ENCODE results near the gene AP5S1. TPM values are rescaled to one million over a fixed set of nuclear protein-coding genes. Genes with fewer than 3 reads are reported as not detected.

The AP5S1 gene
- polyA plus RNA-seq, 1 experiment, result 7.8 TPM

DNA sequence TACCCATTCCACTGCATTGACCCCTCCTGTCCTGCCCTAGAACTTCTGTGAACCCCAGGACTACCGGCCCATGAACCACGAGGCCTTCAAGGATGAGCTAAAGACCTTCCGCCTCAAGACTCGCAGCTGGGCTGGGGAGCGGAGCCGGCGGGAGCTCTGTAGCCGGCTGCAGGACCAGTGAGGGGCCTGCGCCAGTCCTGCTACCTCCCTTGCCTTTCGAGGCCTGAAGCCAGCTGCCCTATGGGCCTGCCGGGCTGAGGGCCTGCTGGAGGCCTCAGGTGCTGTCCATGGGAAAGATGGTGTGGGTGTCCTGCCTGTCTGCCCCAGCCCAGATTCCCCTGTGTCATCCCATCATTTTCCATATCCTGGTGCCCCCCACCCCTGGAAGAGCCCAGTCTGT lies 15.6 kb upstream of the AP5S1 start:
- CTCF ChIA-PET, result interaction anchor here (1.6 to 2.8 kb wide), 2 partner anchors 14 to 16 kb away, joined by 5 to 8 read pairs; partner anchors contain the start of gene AP5S1
- POLR2A ChIA-PET, result interaction anchor here (0.6 to 2.1 kb wide), 2 partner anchors 9 to 10 kb away, joined by 5 read pairs; partner anchors contain the start of gene CDC25B
- DNase-seq (ENCODE audit: low read depth, low spot score), result no peak
- TF ChIP-seq, protein P1, sequence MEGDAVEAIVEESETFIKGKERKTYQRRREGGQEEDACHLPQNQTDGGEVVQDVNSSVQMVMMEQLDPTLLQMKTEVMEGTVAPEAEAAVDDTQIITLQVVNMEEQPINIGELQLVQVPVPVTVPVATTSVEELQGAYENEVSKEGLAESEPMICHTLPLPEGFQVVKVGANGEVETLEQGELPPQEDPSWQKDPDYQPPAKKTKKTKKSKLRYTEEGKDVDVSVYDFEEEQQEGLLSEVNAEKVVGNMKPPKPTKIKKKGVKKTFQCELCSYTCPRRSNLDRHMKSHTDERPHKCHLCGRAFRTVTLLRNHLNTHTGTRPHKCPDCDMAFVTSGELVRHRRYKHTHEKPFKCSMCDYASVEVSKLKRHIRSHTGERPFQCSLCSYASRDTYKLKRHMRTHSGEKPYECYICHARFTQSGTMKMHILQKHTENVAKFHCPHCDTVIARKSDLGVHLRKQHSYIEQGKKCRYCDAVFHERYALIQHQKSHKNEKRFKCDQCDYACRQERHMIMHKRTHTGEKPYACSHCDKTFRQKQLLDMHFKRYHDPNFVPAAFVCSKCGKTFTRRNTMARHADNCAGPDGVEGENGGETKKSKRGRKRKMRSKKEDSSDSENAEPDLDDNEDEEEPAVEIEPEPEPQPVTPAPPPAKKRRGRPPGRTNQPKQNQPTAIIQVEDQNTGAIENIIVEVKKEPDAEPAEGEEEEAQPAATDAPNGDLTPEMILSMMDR (IDR thresholded peaks at IDR 0.05; ENCODE audit: low read depth, low read length), result no peak
- Histone ChIP-seq H3K9me3 (ENCODE audit: control insufficient read depth, insufficient read depth, low read length) (no peaks in the 10 kb centered on the region; the same call in 1 of the 2 replicates), H3K27ac (ENCODE audit: low read depth, low read length) (peak overlapping the region; percentile 99), H3K4me3 (ENCODE audit: low read depth, low read length) (no peak overlapping the region), H3K27me3 (ENCODE audit: control insufficient read depth, insufficient read depth, low read length) (no peaks in the 10 kb centered on the region)

DNA sequence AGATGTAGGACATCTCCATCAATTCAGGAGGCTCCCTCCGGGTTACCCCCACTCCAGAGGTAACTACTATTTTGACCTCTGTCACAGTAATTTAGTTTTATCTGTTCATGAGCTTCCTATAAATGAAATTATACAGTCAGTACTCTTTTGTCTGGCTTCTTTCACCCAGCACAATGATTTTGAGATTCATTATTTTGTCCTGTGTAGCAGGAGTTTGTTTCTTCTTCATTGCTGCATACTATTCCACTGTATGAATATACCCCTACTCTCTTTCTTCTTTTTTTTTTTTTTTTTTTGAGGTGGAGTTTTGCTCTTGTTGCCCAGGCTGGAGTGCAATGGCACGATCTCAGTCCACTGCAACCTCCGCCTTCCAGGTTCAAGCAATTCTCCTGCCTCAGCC lies 11.8 kb upstream of the AP5S1 start:
- peak overlapping the region; percentile 99 for H3K27ac ChIP-seq (ENCODE audit: low read depth, low read length)
- POLR2A ChIA-PET, result interaction anchor here (0.6 kb wide), 1 partner anchor 128 kb away, joined by 3 read pairs; no protein-coding TSS in a partner anchor
- no peak overlapping the region for H3K4me3 ChIP-seq (ENCODE audit: low read depth, low read length)
- no peak for DNase-seq (ENCODE audit: low read depth, low spot score)
- TF ChIP-seq, protein P1 (IDR thresholded peaks at IDR 0.05; ENCODE audit: low read depth, low read length), result no peak
- CTCF ChIA-PET, result interaction anchor here (0.7 kb wide), 2 partner anchors 128 to 133 kb away, joined by 3 to 5 read pairs; no protein-coding TSS in a partner anchor
- H3K27me3 ChIP-seq (ENCODE audit: control insufficient read depth, insufficient read depth, low read length), result no peaks in the 10 kb centered on the region
- no peaks in the 10 kb centered on the region for H3K9me3 ChIP-seq (ENCODE audit: control insufficient read depth, insufficient read depth, low read length)

DNA sequence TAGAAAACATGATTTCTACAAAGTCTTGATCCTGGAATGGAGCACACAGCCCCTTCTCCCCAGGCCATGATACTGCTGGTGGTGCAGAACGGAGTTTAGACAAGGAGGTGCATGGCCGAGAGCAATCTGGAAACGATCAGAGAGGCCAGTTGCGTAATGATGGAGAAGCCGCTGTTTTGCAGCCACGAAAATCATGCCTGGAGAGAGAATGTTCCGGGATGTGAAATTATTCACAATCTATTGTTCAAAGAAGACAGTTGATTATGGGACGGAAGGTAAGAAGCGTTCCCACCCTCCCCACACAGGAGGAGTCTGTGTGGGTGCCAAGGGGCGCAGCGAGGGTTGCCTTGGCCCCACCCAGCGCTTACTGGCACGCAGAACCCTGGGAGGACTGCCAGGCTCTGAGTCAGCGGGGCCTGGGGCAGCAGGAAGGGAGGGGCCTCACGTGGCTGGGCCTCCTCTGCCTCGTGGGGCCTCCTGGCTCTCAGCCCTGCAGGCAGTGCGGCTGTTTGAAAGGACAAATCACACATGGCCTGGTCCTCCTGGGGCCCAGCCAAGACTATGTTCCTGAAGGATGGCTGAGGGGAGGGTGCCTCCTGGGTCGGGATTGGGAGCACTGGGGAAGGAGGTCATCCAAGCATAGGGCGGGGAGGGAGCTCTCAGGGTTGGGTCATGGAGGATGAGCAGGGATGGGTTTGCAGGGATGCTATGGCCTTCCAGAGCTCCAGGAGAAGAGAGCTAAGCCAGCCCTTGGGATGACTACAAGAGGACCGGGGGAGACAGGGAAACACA lies 8.7 kb upstream of the AP5S1 start:
- ChIA-PET POLR2A (interaction anchor here (0.8 to 2.1 kb wide), 4 partner anchors 9 to 26 kb away, joined by 3 to 20 read pairs (median 8); partner anchors contain the start of genes AP5S1 and CDC25B), CTCF (interaction anchor here (0.9 to 2.0 kb wide), 4 partner anchors 9 to 135 kb away, joined by 3 to 9 read pairs (median 4); partner anchors contain the start of genes AP5S1, CDC25B and CENPB)
- Histone ChIP-seq H3K27me3 (ENCODE audit: control insufficient read depth, insufficient read depth, low read length) (no peaks in the 10 kb centered on the region), H3K9me3 (ENCODE audit: control insufficient read depth, insufficient read depth, low read length) (no peaks in the 10 kb centered on the region), H3K4me3 (ENCODE audit: low read depth, low read length) (peak overlapping the region; percentile 46), H3K27ac (ENCODE audit: low read depth, low read length) (peak overlapping the region; percentile 94)
- TF ChIP-seq, protein P1 (IDR thresholded peaks at IDR 0.05; ENCODE audit: low read depth, low read length), result no peak
- peak; percentile 99 for DNase-seq (ENCODE audit: low read depth, low spot score)

DNA sequence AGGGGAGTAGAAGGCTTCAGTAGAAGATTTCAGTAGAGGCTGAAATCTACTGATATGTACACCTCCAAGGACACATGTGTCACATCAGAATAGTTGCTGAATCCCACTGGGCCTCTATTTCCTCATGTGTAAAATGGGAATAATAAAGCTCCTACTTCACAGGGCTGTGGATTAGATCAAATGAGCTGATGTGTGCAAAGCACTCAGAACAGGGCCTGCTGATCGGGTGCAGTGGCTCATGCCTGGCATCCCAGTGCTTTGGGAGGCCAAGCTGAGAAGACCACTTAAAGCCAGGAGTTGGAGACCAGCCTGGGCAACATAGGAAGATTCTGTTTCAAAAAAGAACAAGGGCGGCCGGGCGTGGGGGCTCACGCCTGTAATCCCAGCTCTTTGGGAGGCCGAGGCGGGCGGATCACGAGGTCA lies 8.1 kb upstream of the AP5S1 start:
- no peak overlapping the region for H3K4me3 ChIP-seq (ENCODE audit: low read depth, low read length)
- peak overlapping the region; percentile 94 for H3K27ac ChIP-seq (ENCODE audit: low read depth, low read length)
- no peaks in the 10 kb centered on the region for H3K27me3 ChIP-seq (ENCODE audit: control insufficient read depth, insufficient read depth, low read length)
- ChIA-PET CTCF (interaction anchor here (0.9 to 2.0 kb wide), 3 partner anchors 8 to 135 kb away, joined by 3 to 9 read pairs (median 4); partner anchors contain the start of genes AP5S1 and CENPB), POLR2A (interaction anchor here (0.8 to 2.1 kb wide), 4 partner anchors 8 to 27 kb away, joined by 3 to 20 read pairs (median 8); partner anchors contain the start of genes AP5S1 and CDC25B)
- H3K9me3 ChIP-seq (ENCODE audit: control insufficient read depth, insufficient read depth, low read length), result no peaks in the 10 kb centered on the region
- DNase-seq (ENCODE audit: low read depth, low spot score), result no peak
- TF ChIP-seq, protein P1 (IDR thresholded peaks at IDR 0.05; ENCODE audit: low read depth, low read length), result no peak

Measured in AG04450 (cell line).